Fibroblast of mammary gland (primary cell): ENCODE measurements around the gene PXT1.

ENCODE experiments used
- DNase-seq: peaks from one replicate; pipeline ENCODE4 v3.0.0-alpha.2; 2010; ENCODE audit warnings: low read depth
- H3K4me3 ChIP-seq: 2 replicates; pipeline ENCODE4 v1.5.1; 2011; ENCODE audit warnings: low read depth, mild to moderate bottlenecking, low read length, moderate library complexity; ENCODE audit not compliant: control insufficient read depth
- TF ChIP-seq, protein P1 (sequence below): conservative IDR thresholded peaks from 2 replicates; pipeline ENCODE4 v1.5.1; 2011; ENCODE audit warnings: low read depth, low read length, inconsistent platforms; ENCODE audit not compliant: control insufficient read depth, insufficient read depth

PXT1 gene

DNA sequence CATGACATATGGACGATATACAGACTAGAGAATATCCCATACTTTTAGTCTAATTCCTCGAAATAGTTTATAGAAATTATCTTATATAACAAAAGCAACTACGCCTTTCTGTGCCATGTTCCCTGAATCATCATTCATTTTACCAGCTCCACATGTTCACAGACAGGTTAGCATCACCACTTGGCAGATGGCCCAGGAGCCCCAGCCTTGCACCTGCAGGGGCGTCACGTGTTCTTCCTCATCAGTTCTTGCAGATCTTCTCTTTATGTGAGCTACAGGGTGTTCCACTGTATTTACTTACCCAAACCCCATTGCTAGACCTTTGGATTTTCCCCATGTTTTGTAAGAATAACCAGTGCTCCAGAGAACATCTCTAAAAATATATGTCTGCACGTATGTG is 93.4 kb downstream of the PXT1 start:
- TF ChIP-seq, protein P1, sequence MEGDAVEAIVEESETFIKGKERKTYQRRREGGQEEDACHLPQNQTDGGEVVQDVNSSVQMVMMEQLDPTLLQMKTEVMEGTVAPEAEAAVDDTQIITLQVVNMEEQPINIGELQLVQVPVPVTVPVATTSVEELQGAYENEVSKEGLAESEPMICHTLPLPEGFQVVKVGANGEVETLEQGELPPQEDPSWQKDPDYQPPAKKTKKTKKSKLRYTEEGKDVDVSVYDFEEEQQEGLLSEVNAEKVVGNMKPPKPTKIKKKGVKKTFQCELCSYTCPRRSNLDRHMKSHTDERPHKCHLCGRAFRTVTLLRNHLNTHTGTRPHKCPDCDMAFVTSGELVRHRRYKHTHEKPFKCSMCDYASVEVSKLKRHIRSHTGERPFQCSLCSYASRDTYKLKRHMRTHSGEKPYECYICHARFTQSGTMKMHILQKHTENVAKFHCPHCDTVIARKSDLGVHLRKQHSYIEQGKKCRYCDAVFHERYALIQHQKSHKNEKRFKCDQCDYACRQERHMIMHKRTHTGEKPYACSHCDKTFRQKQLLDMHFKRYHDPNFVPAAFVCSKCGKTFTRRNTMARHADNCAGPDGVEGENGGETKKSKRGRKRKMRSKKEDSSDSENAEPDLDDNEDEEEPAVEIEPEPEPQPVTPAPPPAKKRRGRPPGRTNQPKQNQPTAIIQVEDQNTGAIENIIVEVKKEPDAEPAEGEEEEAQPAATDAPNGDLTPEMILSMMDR = no peak
- no peak overlapping the region for H3K4me3 ChIP-seq
- no peak for DNase-seq

DNA sequence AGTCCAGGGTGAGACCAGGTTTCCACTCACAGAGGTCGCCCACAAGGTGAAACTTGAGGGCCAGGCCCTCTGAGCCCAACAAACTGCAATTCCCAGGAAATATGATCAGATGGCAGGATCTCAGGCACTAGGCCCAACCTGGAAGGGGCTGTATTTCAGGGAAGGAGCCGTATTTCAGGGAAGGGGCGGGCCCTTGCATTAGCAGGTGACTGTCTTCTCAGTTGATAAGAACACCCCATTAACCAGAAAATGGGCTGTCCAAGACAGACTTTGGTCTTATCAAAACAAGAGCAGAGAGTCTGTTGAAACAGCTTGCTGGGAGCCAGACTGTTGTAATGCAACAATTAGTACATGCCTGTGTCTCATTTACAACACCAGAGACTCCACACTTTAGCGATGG is 95.0 kb downstream of the PXT1 start:
- H3K4me3 ChIP-seq = no peak overlapping the region

DNA sequence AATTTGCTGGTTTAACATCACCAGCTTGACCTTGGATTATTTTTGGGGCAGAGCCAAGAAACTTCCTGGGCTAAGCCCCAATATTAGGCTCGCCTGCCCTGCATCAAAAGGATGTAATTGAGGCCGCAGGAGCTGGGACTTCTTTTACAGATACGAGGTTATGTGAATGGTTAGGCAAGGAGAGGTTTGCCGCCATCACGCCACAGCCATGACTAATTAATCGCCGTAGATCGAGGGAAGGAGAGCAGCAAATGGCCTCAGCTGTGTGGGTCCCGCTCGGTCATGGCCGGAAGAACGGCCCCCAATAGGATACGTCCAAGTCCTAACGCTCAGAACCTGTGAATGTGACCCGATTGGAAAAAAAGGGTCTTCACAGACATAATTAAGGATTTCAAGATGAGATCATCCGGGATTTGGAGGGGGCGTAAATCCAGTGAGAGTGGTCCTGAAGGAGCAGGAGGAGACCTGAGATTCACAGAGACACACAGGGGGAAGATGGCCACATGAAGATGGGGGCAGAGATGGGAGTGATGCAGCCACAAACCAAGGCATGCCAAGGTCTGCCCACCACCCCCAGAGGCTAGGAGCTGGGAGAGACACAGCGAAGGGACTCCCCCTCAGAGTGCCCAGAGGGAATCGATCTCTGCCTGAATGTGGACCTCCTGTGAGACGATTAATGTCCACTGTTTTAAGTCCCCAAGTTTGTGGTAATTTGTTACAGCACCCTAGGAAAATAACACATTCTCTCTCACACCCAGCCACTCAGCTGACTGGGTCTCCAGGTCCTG is 96.0 kb downstream of the PXT1 start:
- no peak for DNase-seq
- TF ChIP-seq, protein P1 = no peak
- no peak overlapping the region for H3K4me3 ChIP-seq

More for the DNA sequence above, 95.0 kb downstream of the PXT1 start:
- DNase-seq = no peak
- TF ChIP-seq, protein P1 = no peak

DNA sequence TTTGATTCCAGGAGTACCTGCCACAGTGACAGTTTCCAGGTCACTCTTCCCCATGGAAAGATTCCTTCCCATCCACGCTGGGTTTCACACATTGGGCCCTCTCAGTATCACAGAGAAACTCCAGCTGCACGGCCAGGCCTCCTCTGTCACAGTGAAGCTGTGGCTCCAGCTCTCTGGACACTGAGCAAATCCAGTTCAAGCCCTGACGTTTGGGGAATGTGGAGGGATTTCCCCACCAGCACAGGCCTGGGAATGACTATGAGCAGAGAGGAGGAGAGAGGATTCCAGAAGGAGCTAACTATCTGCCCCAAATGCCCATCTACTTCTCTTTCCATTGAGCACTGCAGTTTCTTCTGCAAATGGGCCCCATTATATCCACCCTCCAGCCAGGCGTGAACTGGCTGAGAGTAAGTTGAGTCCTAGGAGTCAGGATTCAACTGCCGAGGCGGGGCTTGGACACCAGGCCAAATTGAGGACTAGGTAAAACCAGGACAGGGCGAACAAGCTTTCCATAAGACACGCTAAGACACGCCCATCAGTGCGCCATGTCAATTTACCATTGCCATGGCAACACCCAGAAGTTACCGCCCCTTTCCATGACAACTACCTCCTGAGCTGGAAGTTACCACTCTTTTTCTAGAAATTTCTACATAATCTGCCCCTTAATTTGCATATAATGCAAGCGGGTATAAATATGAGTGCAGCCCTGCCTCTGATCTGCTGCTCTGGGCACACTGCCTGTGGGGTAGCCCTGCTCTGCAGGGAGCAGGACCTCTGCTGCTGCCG is 96.8 kb downstream of the PXT1 start:
- TF ChIP-seq, protein P1 = no peak
- no peak for DNase-seq
- H3K4me3 ChIP-seq = no peak overlapping the region

DNA sequence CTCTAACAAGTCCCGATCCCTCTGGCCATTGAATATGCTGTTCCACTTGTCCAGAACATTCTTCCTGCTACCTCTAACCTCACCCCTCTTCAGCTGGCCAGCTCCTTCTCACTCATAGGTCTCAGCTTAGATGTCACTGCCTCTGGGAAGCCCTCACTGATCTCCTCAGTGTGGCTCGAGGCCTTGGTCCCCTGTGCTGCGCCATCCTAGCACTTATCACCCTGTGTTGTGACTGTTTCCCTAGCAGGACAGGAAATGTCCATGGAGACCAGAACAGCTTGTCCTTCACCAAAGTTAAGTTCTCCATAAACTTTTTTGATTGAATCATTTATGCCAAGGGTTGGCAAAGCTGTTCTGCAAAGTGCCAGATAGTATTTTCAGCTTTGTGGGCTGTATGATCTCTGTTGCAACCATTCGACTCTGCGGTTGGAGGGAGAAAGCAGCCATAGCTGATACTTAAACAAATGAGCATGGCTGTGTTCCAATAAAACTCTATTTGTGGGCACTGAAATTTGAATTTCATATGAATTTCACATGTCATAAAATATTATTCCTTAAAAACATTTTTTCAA is 99.5 kb downstream of the PXT1 start:
- H3K4me3 ChIP-seq = no peak overlapping the region
- TF ChIP-seq, protein P1 = no peak
- DNase-seq = no peak

DNA sequence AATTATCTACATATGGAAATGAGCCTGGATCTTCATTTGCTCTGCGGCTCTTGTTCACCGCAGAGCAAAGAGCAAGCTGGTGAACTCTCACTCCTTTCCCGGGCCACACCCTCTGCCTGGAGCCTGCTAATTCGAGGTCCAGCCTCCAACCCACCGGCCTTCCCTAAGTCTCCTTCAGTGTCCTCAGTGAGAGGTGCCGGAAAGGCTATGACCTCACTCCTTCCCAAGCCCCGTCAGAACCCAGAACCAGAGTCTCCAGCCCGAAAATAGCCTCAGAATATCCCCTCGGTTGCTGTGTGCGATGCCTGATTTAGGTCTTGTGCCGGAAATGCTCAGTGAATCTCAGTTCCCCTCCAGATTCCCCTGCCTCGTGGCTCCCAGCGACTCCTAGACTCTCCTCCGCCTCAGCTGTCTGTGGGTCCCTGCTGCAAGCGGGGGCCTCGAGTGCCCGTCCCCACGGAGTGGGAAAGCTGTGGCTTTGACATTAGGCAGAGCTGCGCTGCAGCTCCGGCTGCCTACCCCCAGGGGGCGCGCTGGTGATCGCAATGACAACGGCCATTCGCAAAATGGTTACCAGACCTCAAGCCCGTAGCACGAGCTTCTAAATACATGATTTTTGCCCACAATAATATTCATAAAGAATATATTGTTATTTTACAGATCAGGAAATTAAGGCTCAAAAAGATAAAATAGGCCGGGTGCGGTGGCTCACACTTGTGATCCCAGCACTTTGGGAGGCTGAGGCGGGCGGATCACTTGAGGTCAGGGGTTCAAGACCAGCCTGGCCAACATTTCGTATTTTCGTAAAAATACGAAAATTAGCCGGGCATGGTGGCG is 101.8 kb downstream of the PXT1 start:
- TF ChIP-seq, protein P1 = peak; percentile 93
- no peak overlapping the region for H3K4me3 ChIP-seq
- peak; percentile 56 for DNase-seq
